ENCODE data around the gene TRIM67. TPM values are rescaled to one million over a fixed set of nuclear protein-coding genes. Genes with fewer than 3 reads are reported as not detected.

TRIM67 gene
- total and polyA plus RNA-seq, 5 donors = 0.06 to 0.34 (median 0.09) TPM

DNA sequence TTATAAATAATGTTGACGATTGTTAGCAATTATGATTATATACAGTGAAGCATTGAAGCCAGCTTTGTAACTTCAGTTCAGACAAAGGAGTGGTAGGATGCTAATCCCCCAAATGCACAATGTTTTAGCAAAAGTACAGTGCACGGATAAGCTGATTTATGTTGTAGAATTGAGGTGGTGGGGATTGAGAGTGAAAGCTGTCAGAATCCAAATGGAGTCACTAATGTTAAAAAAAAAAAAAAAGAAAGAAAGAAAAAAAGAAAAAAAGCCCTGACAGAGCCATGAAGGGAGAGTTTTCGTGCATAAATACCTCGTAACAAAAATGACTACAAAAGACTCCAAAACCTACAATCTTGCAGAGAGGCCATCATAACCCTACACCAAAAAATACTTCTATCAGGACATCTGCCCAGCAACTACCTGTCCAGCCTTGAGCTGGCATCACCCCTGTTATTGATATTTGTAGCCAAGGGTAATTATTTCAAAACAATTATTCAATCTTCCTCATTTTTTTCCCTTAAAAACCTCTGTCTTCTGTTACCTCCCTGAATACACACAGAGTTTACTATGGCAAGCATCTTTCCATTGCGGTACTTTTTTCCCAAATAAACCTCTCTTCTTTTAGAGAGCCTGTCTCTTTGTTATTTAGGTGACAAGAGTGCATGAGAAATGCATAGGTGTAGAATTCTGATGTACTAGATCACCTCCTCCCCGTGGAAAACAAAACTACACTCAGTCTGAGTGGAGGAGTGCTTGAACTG, 2.5 kb upstream of the TRIM67 start:
- ATAC-seq (no peak), DNase-seq (no peak)
- WGBS = 81% methylated on average over 6 of the region's 6 CpGs
- Histone ChIP-seq H3K9me3 (ENCODE audit: control insufficient read depth, low read length) (no peaks in the 10 kb centered on the region), H3K4me1 (ENCODE audit: control insufficient read depth, insufficient read depth, low read length) (peaks cover 4% of the 10 kb centered on the region), H3K27ac (ENCODE audit: low read length) (no peak overlapping the region), H3K4me3 (ENCODE audit: low read length) (no peak overlapping the region), H3K27me3 (ENCODE audit: control insufficient read depth, insufficient read depth) (no peaks in the 10 kb centered on the region)
- intact Hi-C loops (cut with DNase I) = no loop called here

GRCh38 chr1:231159963-231160761, 1.7 kb upstream of the TRIM67 start:
- no peak overlapping the region for H3K4me3 ChIP-seq (ENCODE audit: low read length)
- 74% methylated on average over 15 of the region's 15 CpGs for WGBS
- no peaks in the 10 kb centered on the region for H3K27me3 ChIP-seq (ENCODE audit: control insufficient read depth, insufficient read depth)
- peaks cover 4% of the 10 kb centered on the region for H3K4me1 ChIP-seq (ENCODE audit: control insufficient read depth, insufficient read depth, low read length)
- intact Hi-C loops (cut with DNase I) = no loop called here
- ATAC-seq = no peak
- H3K9me3 ChIP-seq (ENCODE audit: control insufficient read depth, low read length) = no peaks in the 10 kb centered on the region
- no peak for DNase-seq
- H3K27ac ChIP-seq (ENCODE audit: low read length) = no peak overlapping the region

DNA sequence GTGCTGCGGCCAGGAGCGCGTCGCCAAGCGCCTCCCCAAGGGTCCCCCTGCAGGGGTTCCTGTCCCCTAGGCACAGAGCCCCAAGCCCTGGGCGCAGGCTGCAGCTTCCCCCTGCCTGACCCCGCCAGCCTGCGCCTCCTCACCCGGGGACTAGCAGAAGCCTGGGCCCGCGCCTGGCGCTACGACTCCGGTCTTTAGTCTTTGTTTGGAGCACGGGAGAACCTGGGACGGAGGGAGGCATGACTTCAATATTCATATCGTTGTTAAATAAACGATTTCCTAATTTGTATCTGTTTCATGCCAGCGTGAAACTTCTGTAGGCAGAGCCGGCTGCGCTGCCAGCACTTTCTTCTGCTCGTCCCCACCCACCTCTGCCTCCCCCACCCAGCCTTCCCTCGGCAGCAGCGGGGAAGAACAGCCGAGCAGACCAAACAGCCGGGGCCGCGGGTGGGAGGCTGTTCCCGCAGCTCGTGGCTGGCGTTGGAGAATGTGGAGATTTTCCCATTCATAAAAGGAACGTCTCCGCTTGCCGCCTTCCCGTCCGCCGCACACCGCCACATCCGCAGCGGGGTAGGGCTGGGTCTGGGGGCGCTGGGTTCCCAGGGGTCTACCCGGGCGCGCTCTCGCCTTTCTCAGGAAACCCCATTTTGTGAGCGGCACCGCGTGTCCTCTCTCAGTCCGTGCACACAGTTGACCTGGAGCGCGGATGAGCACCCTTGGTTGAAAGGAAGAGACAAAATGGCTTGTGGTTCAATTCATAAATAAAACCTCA, 777 bp upstream of the TRIM67 start:
- 8% methylated on average over 51 of the region's 51 CpGs for WGBS
- Histone ChIP-seq H3K27me3 (ENCODE audit: control insufficient read depth, insufficient read depth) (no peaks in the 10 kb centered on the region), H3K27ac (ENCODE audit: low read length) (no peak overlapping the region), H3K4me3 (ENCODE audit: low read length) (peak overlapping the region; percentile 56), H3K9me3 (ENCODE audit: control insufficient read depth, low read length) (no peaks in the 10 kb centered on the region), H3K4me1 (ENCODE audit: control insufficient read depth, insufficient read depth, low read length) (peaks cover 4% of the 10 kb centered on the region)
- intact Hi-C loops (cut with DNase I) = no loop called here
- ATAC-seq (no peak), DNase-seq (peak in 1 of 3 donors; percentile 50)

DNA sequence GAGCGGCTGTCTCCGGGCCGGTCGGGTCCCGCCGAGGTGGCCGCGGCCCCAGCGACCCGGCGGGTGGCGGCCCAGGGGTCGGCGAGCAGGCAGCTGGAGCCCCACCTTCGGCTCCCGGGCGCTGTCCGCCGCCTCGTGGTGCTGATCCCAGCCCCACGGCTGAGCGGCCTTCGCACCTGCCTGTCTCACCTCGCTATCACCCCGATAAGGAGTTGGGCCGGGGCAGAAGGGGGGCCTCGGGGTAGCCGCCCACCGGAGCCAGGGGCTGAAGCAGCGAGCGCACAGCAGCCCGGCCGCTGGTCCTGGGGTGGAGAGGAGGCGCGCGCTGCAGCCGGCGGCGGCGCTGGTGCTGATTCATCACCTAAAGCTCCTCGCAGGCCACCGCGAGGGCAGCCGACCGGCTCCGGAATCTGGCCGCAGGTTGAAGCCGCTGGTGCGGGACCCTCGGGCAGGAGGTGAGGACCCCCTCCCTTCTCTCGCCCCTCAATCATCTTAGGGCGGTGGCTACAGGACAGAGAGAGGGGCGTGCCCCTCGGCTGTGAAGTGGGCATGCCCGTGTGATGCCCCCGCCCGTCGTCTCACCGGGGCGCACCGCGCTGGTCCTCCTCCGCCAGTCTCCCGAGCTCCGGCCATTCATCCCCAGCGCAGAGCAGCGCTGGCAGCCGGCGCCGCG, 575 bp downstream of the TRIM67 start:
- no peaks in the 10 kb centered on the region for H3K9me3 ChIP-seq (ENCODE audit: control insufficient read depth, low read length)
- 2% methylated on average over 71 of the region's 71 CpGs for WGBS
- H3K4me3 ChIP-seq (ENCODE audit: low read length) = peak overlapping the region; percentile 56
- H3K4me1 ChIP-seq (ENCODE audit: control insufficient read depth, insufficient read depth, low read length) = peaks cover 4% of the 10 kb centered on the region
- peak; percentile 69 to 84 for ATAC-seq
- intact Hi-C loops (cut with DNase I) = no loop called here
- H3K27ac ChIP-seq (ENCODE audit: low read length) = no peak overlapping the region
- H3K27me3 ChIP-seq (ENCODE audit: control insufficient read depth, insufficient read depth) = no peaks in the 10 kb centered on the region
- DNase-seq = peak; percentile 45 to 73 (median 64)

GRCh38 chr1:231162970-231163829, 1.3 kb downstream of the TRIM67 start:
- intact Hi-C loops (cut with DNase I) = no loop called here
- Histone ChIP-seq H3K9me3 (ENCODE audit: control insufficient read depth, low read length) (no peaks in the 10 kb centered on the region), H3K4me1 (ENCODE audit: control insufficient read depth, insufficient read depth, low read length) (peaks cover 4% of the 10 kb centered on the region), H3K4me3 (ENCODE audit: low read length) (peak overlapping the region; percentile 56), H3K27me3 (ENCODE audit: control insufficient read depth, insufficient read depth) (no peaks in the 10 kb centered on the region), H3K27ac (ENCODE audit: low read length) (no peak overlapping the region)
- DNase-seq = peak in 1 of 3 donors; percentile 52
- ATAC-seq = peak; percentile 7 to 21
- WGBS = 5% methylated on average over 97 of the region's 97 CpGs

GRCh38 chr1:231163830-231164427, 2.1 kb downstream of the TRIM67 start:
- 26% methylated on average over 23 of the region's 23 CpGs for WGBS
- DNase-seq (no peak), ATAC-seq (no peak)
- Histone ChIP-seq H3K27me3 (ENCODE audit: control insufficient read depth, insufficient read depth) (no peaks in the 10 kb centered on the region), H3K9me3 (ENCODE audit: control insufficient read depth, low read length) (no peaks in the 10 kb centered on the region), H3K27ac (ENCODE audit: low read length) (no peak overlapping the region), H3K4me1 (ENCODE audit: control insufficient read depth, insufficient read depth, low read length) (peaks cover 4% of the 10 kb centered on the region), H3K4me3 (ENCODE audit: low read length) (no peak overlapping the region)
- intact Hi-C loops (cut with DNase I) = no loop called here

DNA sequence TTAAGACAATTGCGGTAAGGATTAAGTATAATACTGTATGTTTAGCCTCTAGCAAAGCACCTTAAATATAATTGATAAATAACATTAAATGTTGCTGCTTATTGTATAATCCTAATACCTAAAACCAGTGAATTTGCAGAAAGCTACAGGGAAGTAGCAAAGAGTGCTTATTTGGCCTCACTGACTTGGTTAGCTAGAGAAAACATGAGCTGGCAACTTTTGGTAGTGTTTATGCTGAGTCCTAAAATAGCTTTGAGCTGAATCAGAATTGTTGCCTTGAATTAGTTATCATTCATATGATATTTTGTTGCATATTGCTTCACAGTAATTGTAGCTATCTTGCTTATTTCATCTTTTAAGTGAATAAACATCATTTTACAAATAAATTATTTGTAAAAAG, 3.5 kb downstream of the TRIM67 start:
- H3K27ac ChIP-seq (ENCODE audit: low read length) = no peak overlapping the region
- no peaks in the 10 kb centered on the region for H3K9me3 ChIP-seq (ENCODE audit: control insufficient read depth, low read length)
- H3K4me1 ChIP-seq (ENCODE audit: control insufficient read depth, insufficient read depth, low read length) = peaks cover 4% of the 10 kb centered on the region
- no peak for ATAC-seq
- 92% methylated on average over 1 of the region's 1 CpG for WGBS
- no peak overlapping the region for H3K4me3 ChIP-seq (ENCODE audit: low read length)
- H3K27me3 ChIP-seq (ENCODE audit: control insufficient read depth, insufficient read depth) = no peaks in the 10 kb centered on the region
- intact Hi-C loops (cut with DNase I) = no loop called here
- DNase-seq = no peak

DNA sequence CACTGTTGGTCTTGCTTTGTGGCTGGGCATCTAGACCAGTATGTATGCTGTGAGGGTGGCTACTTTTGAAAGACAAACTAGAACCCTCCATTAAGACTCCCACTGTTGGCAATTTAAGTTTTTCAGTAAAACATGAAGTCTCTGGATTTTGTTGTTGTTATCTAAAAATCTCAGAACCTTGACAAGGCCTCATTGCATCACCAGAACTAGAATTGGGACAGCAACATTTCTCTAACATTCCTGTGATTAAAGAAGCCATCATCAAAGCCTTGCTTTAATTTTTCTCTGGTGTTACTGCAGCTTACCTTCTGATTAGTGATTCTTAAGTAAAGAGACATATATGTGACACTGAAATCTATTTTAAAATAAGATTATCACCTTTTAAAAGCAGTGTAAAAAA, 4.5 kb downstream of the TRIM67 start:
- Histone ChIP-seq H3K27me3 (ENCODE audit: control insufficient read depth, insufficient read depth) (no peaks in the 10 kb centered on the region), H3K9me3 (ENCODE audit: control insufficient read depth, low read length) (no peaks in the 10 kb centered on the region), H3K4me1 (ENCODE audit: control insufficient read depth, insufficient read depth, low read length) (no peaks in the 10 kb centered on the region), H3K27ac (ENCODE audit: low read length) (no peak overlapping the region), H3K4me3 (ENCODE audit: low read length) (no peak overlapping the region)
- no peak for DNase-seq
- intact Hi-C loops (cut with DNase I) = no loop called here
- ATAC-seq = no peak

GRCh38 chr1:231170875-231171274, 9.0 kb downstream of the TRIM67 start:
- intact Hi-C loops (cut with DNase I) = no loop called here
- Histone ChIP-seq H3K27ac (ENCODE audit: low read length) (no peak overlapping the region), H3K4me3 (ENCODE audit: low read length) (no peak overlapping the region), H3K27me3 (ENCODE audit: control insufficient read depth, insufficient read depth) (no peaks in the 10 kb centered on the region), H3K9me3 (ENCODE audit: control insufficient read depth, low read length) (no peaks in the 10 kb centered on the region), H3K4me1 (ENCODE audit: control insufficient read depth, insufficient read depth, low read length) (no peaks in the 10 kb centered on the region)
- ATAC-seq (no peak), DNase-seq (no peak)
- 97% methylated on average over 1 of the region's 1 CpG for WGBS

Measured in right cardiac atrium (tissue), 5 donors.